Osteoblast (primary cell): ENCODE results near the gene PTPN9. TPM values are rescaled to one million over a fixed set of nuclear protein-coding genes. Genes with fewer than 3 reads are reported as not detected.

Source experiments
- DNase-seq: peaks from one replicate; pipeline ENCODE4 v3.0.0; 2011; ENCODE audit warnings: low spot score, mixed read lengths; ENCODE audit not compliant: insufficient read length; ENCODE audit errors: missing footprints
- H2AFZ ChIP-seq: 2 replicates; pipeline ENCODE4 v1.6.0; 2011; ENCODE audit warnings: mild to moderate bottlenecking, low read length
- H3K27ac ChIP-seq: 2 replicates; pipeline ENCODE4 v1.5.1; 2011; ENCODE audit warnings: mild to moderate bottlenecking, low read depth, low read length, moderate library complexity
- H3K27me3 ChIP-seq: 2 replicates; pipeline ENCODE4 v1.6.0; 2012; ENCODE audit warnings: mild to moderate bottlenecking, control low read depth, inconsistent platforms, low read length, moderate library complexity; ENCODE audit not compliant: insufficient read depth
- H3K36me3 ChIP-seq: 2 replicates; pipeline ENCODE4 v1.5.1; 2011; ENCODE audit warnings: mild to moderate bottlenecking, low read length, control low read depth, moderate library complexity; ENCODE audit not compliant: insufficient read depth
- H3K4me1 ChIP-seq: 2 replicates; pipeline ENCODE4 v1.5.1; 2011; ENCODE audit warnings: mild to moderate bottlenecking, low read length, control low read depth, moderate library complexity; ENCODE audit not compliant: insufficient read depth
- H3K4me2 ChIP-seq: 2 replicates; pipeline ENCODE4 v1.6.0; 2011; ENCODE audit warnings: mild to moderate bottlenecking, low read length; ENCODE audit not compliant: insufficient read depth
- H3K4me3 ChIP-seq: fragments of 200-600 bp; sonication (generic); 3 replicates; pipeline ENCODE4 v1.5.1; 2012; ENCODE audit warnings: mild to moderate bottlenecking, low read length, inconsistent platforms; ENCODE audit not compliant: insufficient read depth
- H3K79me2 ChIP-seq: 2 replicates; pipeline ENCODE4 v1.6.0; 2012; ENCODE audit warnings: mild to moderate bottlenecking, low read length, control low read depth, inconsistent platforms; ENCODE audit not compliant: insufficient read depth
- H3K9me3 ChIP-seq: 2 replicates; pipeline ENCODE4 v1.5.1; 2011; ENCODE audit warnings: low read depth, low read length, control low read depth
- H4K20me1 ChIP-seq: 2 replicates; pipeline ENCODE4 v1.6.0; 2012; ENCODE audit warnings: mild to moderate bottlenecking, low read length, control low read depth; ENCODE audit not compliant: insufficient read depth
- total RNA-seq: library from RNA; depleted of rRNA; stranded (reverse); fragments of >200 nt; gene quantifications from 2 replicates; pipeline ENCODE4 v1.2.3, GENCODE V29; 2012
- TF ChIP-seq, protein P1 (sequence below): IDR thresholded peaks from 2 replicates; pipeline ENCODE4 v1.5.1; 2011; ENCODE audit warnings: mild to moderate bottlenecking, low read depth, low read length, moderate library complexity; ENCODE audit errors: extremely low read depth

PTPN9 gene
- total RNA-seq, 1 donor, result 23.9 TPM

DNA sequence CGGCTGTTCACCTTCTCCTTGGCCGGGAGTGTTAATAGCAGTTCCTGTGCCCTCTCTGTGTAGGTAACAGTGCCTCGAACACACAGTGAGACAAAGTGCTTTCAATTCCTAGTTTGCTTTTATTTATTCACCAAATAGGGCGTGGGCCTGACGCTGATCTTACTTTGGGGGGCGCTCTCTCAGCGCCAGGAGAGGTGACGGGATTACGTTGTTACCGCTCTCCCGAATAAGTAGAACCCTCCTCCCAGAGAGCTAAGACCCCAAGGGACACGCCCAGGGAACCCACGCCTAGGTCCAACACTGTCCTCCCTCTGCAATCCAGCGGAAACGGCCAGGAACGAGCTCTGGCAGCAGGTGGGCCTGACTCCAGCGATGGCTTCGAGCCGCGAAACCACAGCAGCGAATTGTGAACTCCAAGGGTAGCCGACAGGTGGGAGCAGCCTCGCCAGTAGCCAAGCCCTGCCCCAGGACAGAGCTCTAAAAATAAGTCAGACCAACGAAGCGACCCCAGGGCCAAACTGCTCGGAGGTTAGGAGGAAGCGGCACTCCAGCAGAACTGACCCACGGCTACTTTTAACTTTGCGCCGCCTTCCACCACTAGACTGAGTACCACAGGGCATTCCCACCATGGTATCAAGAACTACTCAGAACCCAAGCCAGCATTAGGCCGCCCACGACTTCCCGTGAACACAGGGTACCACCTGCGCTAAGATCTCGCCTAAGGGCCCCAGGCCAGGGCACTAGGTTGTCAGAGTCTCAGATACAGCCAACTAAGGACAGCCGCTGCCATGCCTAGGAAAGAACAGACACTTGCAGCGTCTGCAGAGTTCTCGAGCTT is 126.0 kb downstream of the PTPN9 start:
- peak overlapping the region; percentile 70 for H3K4me3 ChIP-seq
- DNase-seq, result peak; percentile 89
- TF ChIP-seq, protein P1, sequence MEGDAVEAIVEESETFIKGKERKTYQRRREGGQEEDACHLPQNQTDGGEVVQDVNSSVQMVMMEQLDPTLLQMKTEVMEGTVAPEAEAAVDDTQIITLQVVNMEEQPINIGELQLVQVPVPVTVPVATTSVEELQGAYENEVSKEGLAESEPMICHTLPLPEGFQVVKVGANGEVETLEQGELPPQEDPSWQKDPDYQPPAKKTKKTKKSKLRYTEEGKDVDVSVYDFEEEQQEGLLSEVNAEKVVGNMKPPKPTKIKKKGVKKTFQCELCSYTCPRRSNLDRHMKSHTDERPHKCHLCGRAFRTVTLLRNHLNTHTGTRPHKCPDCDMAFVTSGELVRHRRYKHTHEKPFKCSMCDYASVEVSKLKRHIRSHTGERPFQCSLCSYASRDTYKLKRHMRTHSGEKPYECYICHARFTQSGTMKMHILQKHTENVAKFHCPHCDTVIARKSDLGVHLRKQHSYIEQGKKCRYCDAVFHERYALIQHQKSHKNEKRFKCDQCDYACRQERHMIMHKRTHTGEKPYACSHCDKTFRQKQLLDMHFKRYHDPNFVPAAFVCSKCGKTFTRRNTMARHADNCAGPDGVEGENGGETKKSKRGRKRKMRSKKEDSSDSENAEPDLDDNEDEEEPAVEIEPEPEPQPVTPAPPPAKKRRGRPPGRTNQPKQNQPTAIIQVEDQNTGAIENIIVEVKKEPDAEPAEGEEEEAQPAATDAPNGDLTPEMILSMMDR, result peak; percentile 25
- H3K36me3 ChIP-seq, result no peaks in the 10 kb centered on the region
- peaks cover 23% of the 10 kb centered on the region for H4K20me1 ChIP-seq
- peak overlapping the region; percentile 73 for H3K27ac ChIP-seq
- H3K4me2 ChIP-seq, result peak overlapping the region; percentile 95
- H3K9me3 ChIP-seq, result no peaks in the 10 kb centered on the region
- H3K79me2 ChIP-seq, result peaks cover 25% of the 10 kb centered on the region
- peak overlapping the region; percentile 78 for H2AFZ ChIP-seq
- H3K27me3 ChIP-seq, result no peaks in the 10 kb centered on the region
- H3K4me1 ChIP-seq, result peaks cover 40% of the 10 kb centered on the region

DNA sequence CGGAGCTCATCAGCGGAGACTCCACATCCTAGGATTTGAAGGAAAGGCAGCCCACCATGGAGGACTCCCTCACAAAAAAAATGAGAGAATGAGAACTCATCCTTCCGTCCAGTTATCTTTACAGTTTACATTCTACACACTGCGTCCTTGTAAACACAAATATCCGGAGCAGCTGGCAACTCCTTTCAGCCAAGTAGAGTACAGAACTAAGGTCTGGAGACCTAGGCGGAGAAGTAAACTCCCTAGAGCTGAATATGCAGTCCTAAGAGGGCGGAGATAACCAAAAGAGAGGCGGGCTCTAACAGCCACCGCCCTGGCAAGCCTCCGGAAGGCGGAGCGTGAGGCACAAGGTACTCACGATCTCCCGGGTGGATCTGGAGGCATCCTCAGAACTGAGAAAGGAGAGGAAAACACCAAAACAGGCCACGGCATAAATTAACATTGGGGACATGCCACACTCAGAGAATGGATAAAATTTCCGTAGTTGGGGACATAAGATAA is 126.7 kb downstream of the PTPN9 start:
- peaks cover 29% of the 10 kb centered on the region for H4K20me1 ChIP-seq
- peak overlapping the region; percentile 73 for H3K27ac ChIP-seq
- H3K27me3 ChIP-seq, result no peaks in the 10 kb centered on the region
- DNase-seq, result peak; percentile 94
- no peaks in the 10 kb centered on the region for H3K9me3 ChIP-seq
- TF ChIP-seq, protein P1, result no peak
- peak overlapping the region; percentile 70 for H3K4me3 ChIP-seq
- H3K36me3 ChIP-seq, result peaks cover 3% of the 10 kb centered on the region
- peaks cover 38% of the 10 kb centered on the region for H3K4me1 ChIP-seq
- peaks cover 31% of the 10 kb centered on the region for H3K79me2 ChIP-seq
- H2AFZ ChIP-seq, result peak overlapping the region; percentile 16
- peak overlapping the region; percentile 95 for H3K4me2 ChIP-seq

DNA sequence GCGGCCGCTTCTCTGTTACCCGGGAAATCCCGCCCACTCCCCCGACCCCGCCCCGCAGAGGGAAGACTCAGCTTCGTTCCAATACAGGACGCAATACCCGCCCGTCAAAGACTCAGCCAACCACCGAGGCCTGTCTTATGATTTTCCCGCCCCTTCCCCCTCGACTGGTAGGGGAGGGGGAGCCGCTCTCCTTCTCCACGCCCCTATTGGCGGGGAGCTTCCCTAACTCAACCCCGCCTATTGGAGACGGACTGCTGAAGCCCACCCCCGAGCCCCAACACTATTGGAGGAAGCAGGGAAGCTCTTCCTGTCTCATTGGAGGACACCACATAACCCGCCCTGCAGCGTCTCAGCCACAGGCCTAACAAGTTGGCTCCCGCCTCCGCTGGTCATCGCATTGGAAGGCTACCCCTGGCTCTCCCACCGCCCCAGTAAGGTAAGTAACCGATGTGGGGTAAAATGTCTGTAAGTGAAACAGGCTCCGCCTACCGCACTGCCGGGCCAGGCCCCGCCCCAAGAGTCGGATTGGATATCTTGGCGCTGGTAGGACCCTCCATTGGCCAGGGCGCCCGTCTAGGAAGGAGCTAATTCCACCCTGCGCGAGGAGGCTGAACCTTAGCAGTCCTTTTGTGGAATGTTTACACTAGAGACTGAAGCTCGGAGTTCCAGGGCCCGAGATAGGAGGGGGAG is 127.3 kb downstream of the PTPN9 start, which contains the start of gene SIN3A:
Gene SIN3A (minus strand): TSS at position 17 of the 690 bp plus-strand sequence. CDS start 21,315 bp downstream, outside the sequence.
- TF ChIP-seq, protein P1, result no peak
- peak; percentile 98 for DNase-seq
- H3K79me2 ChIP-seq, result peaks cover 37% of the 10 kb centered on the region
- peaks cover 33% of the 10 kb centered on the region for H3K4me1 ChIP-seq
- H3K27ac ChIP-seq, result peak within 1 kb of the TSS; percentile 73
- H3K27me3 ChIP-seq, result no peaks in the 10 kb centered on the region
- peaks cover 32% of the 10 kb centered on the region for H4K20me1 ChIP-seq
- peaks cover 3% of the 10 kb centered on the region for H3K36me3 ChIP-seq
- peak within 1 kb of the TSS; percentile 86 for H2AFZ ChIP-seq
- H3K4me3 ChIP-seq, result peak within 1 kb of the TSS; percentile 95
- H3K9me3 ChIP-seq, result no peaks in the 10 kb centered on the region
- H3K4me2 ChIP-seq, result peak within 1 kb of the TSS; percentile 97
